K562 treated with DMSO at 1 percent for 24 hours (cell line): ENCODE data around the gene PRAMEF10. TPM values are rescaled to one million over a fixed set of nuclear protein-coding genes. Genes with fewer than 3 reads are reported as not detected.

Source experiments
- total RNA-seq: library from RNA; unstranded; fragments of 300-600 nt; gene quantifications from 2 replicates; pipeline ENCODE4 v1.2.3, GENCODE V29; 2022; ENCODE audit warnings: low read depth; ENCODE audit not compliant: insufficient read depth

Gene PRAMEF10
- total RNA-seq, result not detected in 2 replicates

DNA sequence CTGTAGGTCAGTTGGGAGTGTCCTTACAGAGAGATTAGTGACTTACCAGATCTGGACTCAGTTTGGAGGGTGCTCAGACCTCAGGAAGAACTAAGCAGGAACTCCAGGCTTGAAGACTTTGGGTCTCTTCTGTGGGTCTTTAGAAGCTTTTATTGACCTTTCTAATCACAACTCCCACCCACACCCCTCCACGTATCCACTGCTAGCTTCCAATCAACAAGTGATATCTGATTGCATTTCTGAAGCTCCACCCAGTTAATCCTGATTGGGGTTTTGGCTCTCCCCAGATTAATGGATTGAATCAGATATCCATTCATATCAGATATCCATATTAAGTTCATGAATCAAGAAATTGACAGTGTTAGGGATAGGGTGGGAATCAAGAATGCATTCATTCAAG, at the start of gene PRAMEF10:
Gene PRAMEF10, minus strand, starts transcription at position 101 of the 400 bp plus-strand sequence. CDS start 2,423 bp downstream, outside the sequence.

DNA sequence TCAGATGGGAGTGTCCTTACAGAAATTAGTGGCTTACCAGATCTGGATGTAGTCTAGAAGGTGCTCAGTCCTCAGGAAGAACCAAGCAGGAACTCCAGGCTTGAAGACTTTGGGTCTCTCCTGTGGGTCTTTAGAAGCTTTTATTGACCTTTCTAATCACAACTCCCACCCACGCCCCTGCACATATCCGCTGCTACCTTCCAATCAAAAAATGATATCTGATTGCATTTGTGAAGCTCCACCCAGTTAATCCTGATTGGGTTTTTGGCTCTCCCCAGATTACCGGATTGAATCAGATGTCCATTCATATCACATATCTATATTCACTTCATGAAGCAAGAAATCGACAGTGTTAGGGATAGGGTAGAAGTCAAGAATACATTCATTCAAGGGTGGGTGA, 49.4 kb upstream of the PRAMEF10 start, which contains the start of gene PRAMEF6:
Gene PRAMEF6, minus strand, starts transcription at position 101 of the 400 bp plus-strand sequence. CDS start 5,062 bp downstream, outside the sequence.

GRCh38 chr1:12916310-12916709, 18.2 kb upstream of the PRAMEF10 start, which contains the start of gene PRAMEF7:
Gene PRAMEF7 (plus strand): TSS chr1:12916610. CDS start chr1:12917693, 1,083 bp downstream.

GRCh38 chr1:12886101-12886500, 12.0 kb downstream of the PRAMEF10 start, which contains the start of gene PRAMEF4:
Gene PRAMEF4 (minus strand): TSS chr1:12886201. CDS start chr1:12883394, 2,807 bp downstream.

GRCh38 chr1:12856786-12857185, 41.3 kb downstream of the PRAMEF10 start, which contains the start of gene PRAMEF2:
Gene PRAMEF2 (plus strand): TSS chr1:12857086. CDS start chr1:12859010, 1,924 bp downstream.

GRCh38 chr1:12848620-12849019, 49.5 kb downstream of the PRAMEF10 start, which contains the start of gene HNRNPCL1:
Gene HNRNPCL1 (minus strand): TSS chr1:12848720. CDS start chr1:12848289, 431 bp downstream.

Other genes with a start within 250 kb of the PRAMEF10 start
- gene AADACL3, start 182.2 kb downstream of the PRAMEF10 start, total RNA-seq, result not detected in 2 replicates
- not detected in 2 replicates for gene CFAP107, start 152.1 kb downstream of the PRAMEF10 start, total RNA-seq
- gene PRAMEF12, start 124.5 kb downstream of the PRAMEF10 start, total RNA-seq, result not detected in 2 replicates
- gene PRAMEF1, start 106.9 kb downstream of the PRAMEF10 start, total RNA-seq, result not detected in 2 replicates
- gene PRAMEF11, start 66.9 kb downstream of the PRAMEF10 start, total RNA-seq, result not detected in 2 replicates
- gene HNRNPCL1, start 49.5 kb downstream of the PRAMEF10 start, total RNA-seq, result not detected in 2 replicates
- not detected in 2 replicates for gene PRAMEF2, start 41.2 kb downstream of the PRAMEF10 start, total RNA-seq
- not detected in 2 replicates for gene PRAMEF4, start 12.1 kb downstream of the PRAMEF10 start, total RNA-seq
- not detected in 2 replicates for gene PRAMEF7, start 18.3 kb upstream of the PRAMEF10 start, total RNA-seq
- gene PRAMEF6, start 49.3 kb upstream of the PRAMEF10 start, total RNA-seq, result not detected in 2 replicates
- not detected in 2 replicates for gene PRAMEF27, start 158.3 kb upstream of the PRAMEF10 start, total RNA-seq
- gene HNRNPCL3, start 162.5 kb upstream of the PRAMEF10 start, total RNA-seq, result not detected in 2 replicates
- gene PRAMEF25, start 172.5 kb upstream of the PRAMEF10 start, total RNA-seq, result not detected in 2 replicates
- not detected in 2 replicates for gene HNRNPCL2, start 218.6 kb upstream of the PRAMEF10 start, total RNA-seq